ENCODE measurements around the gene ZPBP2. TPM values are rescaled to one million over a fixed set of nuclear protein-coding genes. Genes with fewer than 3 reads are reported as not detected.
"Not testable (repeated sequence)": the region's sequence is repeated elsewhere in the genome, so short reads cannot be mapped to it uniquely, and the experiment has no call there.

The ZPBP2 gene
- total RNA-seq = not detected

GRCh38 chr17:39867880-39868553 is at the start of gene ZPBP2:
ZPBP2 (plus strand) TSS chr17:39868202; CDS start chr17:39868355, 153 bp downstream.
- FAIRE-seq (no peak), DNase-seq (ENCODE audit: low spot score in 2 of 2) (no peak)

GRCh38 chr17:39818358-39819000 is 49.5 kb upstream of the ZPBP2 start:
- no peak for DNase-seq (ENCODE audit: low spot score in 2 of 2)
- no peak for FAIRE-seq

- FAIRE-seq (no peak), DNase-seq (ENCODE audit: low spot score in 2 of 2) (no peak)
Observed at GRCh38 chr17:39820541-39820940, 47.5 kb upstream of the ZPBP2 start.

GRCh38 chr17:39820987-39821386 is 47.0 kb upstream of the ZPBP2 start:
- FAIRE-seq (no peak), DNase-seq (ENCODE audit: low spot score in 2 of 2) (no peak)

GRCh38 chr17:39822051-39822451 is 46.0 kb upstream of the ZPBP2 start:
- FAIRE-seq = no peak
- DNase-seq (ENCODE audit: low spot score in 2 of 2) = no peak

GRCh38 chr17:39823407-39824054 is 44.5 kb upstream of the ZPBP2 start:
- no peak for FAIRE-seq
- no peak for DNase-seq (ENCODE audit: low spot score in 2 of 2)

GRCh38 chr17:39826334-39826733 is 41.7 kb upstream of the ZPBP2 start:
- FAIRE-seq = no peak
- DNase-seq (ENCODE audit: low spot score in 2 of 2) = no peak

GRCh38 chr17:39828443-39828842 is 39.6 kb upstream of the ZPBP2 start:
- DNase-seq (ENCODE audit: low spot score in 2 of 2) (no peak), FAIRE-seq (no peak)

GRCh38 chr17:39831588-39831987 is 36.4 kb upstream of the ZPBP2 start:
- FAIRE-seq (no peak), DNase-seq (ENCODE audit: low spot score in 2 of 2) (no peak)

GRCh38 chr17:39834017-39834416 is 34.0 kb upstream of the ZPBP2 start:
- FAIRE-seq (no peak), DNase-seq (ENCODE audit: low spot score in 2 of 2) (no peak)

- FAIRE-seq (no peak), DNase-seq (ENCODE audit: low spot score in 2 of 2) (no peak)
Observed at GRCh38 chr17:39835038-39835786, 32.8 kb upstream of the ZPBP2 start.

GRCh38 chr17:39836117-39836516 is 31.9 kb upstream of the ZPBP2 start:
- no peak for FAIRE-seq
- DNase-seq (ENCODE audit: low spot score in 2 of 2) = no peak

GRCh38 chr17:39838057-39838456 is 29.9 kb upstream of the ZPBP2 start:
- FAIRE-seq = no peak

GRCh38 chr17:39838784-39839183 is 29.2 kb upstream of the ZPBP2 start:
- FAIRE-seq (no peak), DNase-seq (ENCODE audit: low spot score in 2 of 2) (no peak)

More at GRCh38 chr17:39838057-39838456, 29.9 kb upstream of the ZPBP2 start:
- DNase-seq (ENCODE audit: low spot score in 2 of 2) = no peak

- DNase-seq (ENCODE audit: low spot score in 2 of 2) (no peak), FAIRE-seq (no peak)
Observed at GRCh38 chr17:39841134-39841683, 26.8 kb upstream of the ZPBP2 start.

- DNase-seq (ENCODE audit: low spot score in 2 of 2) = no peak
- no peak for FAIRE-seq
Observed at GRCh38 chr17:39845052-39845846, 22.8 kb upstream of the ZPBP2 start.

- DNase-seq (ENCODE audit: low spot score in 2 of 2) (no peak), FAIRE-seq (no peak)
Observed at GRCh38 chr17:39846205-39846604, 21.8 kb upstream of the ZPBP2 start.

- FAIRE-seq = no peak
- no peak for DNase-seq (ENCODE audit: low spot score in 2 of 2)
Observed at GRCh38 chr17:39848600-39848999, 19.4 kb upstream of the ZPBP2 start.

- FAIRE-seq = peak; percentile 99
Observed at GRCh38 chr17:39850186-39850585, 17.8 kb upstream of the ZPBP2 start.

GRCh38 chr17:39852239-39852638 is 15.8 kb upstream of the ZPBP2 start:
- no peak for DNase-seq (ENCODE audit: low spot score in 2 of 2)
- no peak for FAIRE-seq

More at GRCh38 chr17:39850186-39850585, 17.8 kb upstream of the ZPBP2 start:
- not testable (repeated sequence) for DNase-seq (ENCODE audit: low spot score in 2 of 2)

All from frontal cortex (tissue), 4 donors.